DOHH2 (cell line): Measurements from ENCODE around the gene FHOD3.

ENCODE experiments used
- CTCF ChIP-seq: fragments of 200-600 bp; sonication (generic); IDR thresholded peaks from one replicate; pipeline ENCODE4 v1.5.1; 2014; ENCODE audit warnings: antibody characterized with exemption, mild to moderate bottlenecking, low read depth, low read length; ENCODE audit not compliant: poor library complexity, severe bottlenecking
- EZH2phosphoT487 ChIP-seq: fragments of 200-600 bp; sonication (generic); IDR thresholded peaks from 2 replicates; pipeline ENCODE4 v1.6.1; 2017; ENCODE audit warnings: borderline replicate concordance, mild to moderate bottlenecking, antibody characterized with exemption, low read length, moderate library complexity, mixed read lengths

DNA sequence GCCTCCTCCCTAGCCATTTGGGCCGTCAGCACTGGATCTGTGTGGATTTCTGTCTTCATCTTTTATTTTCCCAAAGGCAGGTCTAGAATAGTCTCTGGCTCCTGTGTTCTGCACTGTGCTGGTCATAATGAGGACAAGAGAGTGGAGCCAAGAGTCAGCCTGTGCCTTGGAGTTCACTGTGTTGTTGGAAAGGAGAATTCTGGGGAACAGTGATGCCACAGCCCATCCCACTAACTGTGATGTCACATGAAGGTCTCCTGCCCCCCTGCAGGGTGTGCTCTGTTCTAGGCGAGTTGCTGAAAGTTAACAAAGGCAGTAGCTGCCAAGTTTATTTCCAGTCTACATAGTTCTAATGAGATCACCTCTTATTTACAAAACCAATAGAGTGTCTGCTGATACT, 282.8 kb downstream of the FHOD3 start:
- TF ChIP-seq CTCF (no peak), EZH2phosphoT487 (no peak)
